ENCODE measurements around the gene INPP5E.

INPP5E gene

DNA sequence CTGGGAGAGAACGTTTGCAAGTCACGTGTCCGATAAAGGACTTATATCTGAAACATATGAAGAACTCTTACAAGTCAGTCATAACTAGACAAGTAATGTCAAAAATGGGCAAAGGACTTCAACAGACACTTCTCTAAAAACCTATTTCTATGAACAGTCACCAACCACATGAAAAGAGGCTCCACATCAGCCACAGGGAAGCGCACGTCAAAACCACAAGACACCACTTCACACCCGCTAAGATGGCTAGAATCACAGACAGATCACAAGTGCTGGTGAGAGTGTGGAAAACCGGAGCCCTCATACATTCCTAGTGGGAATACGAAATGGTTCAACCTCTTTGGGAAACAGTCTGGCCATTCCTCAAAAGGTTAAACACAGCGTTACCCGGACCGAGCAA lies 54.6 kb downstream of the INPP5E start:
- Histone ChIP-seq H3K4me3 (ENCODE audit: low read depth in 1 of 2, low read length in 2 of 2) (no peak overlapping the region), H3K36me3 (ENCODE audit: control insufficient read depth in 1 of 2, insufficient read depth in 2 of 2, low read length in 2 of 2) (peaks cover 52 to 78% of the 10 kb centered on the region in 2 donors), H3K27ac (ENCODE audit: low read depth, low read length) (no peak overlapping the region), H3K9me3 (ENCODE audit: control insufficient read depth in 1 of 2, low read length in 2 of 2) (no peaks in the 10 kb centered on the region), H3K9ac (ENCODE audit: low read depth in 1 of 2, low read length in 2 of 2) (no peak overlapping the region), H3K27me3 (ENCODE audit: control insufficient read depth in 1 of 2, insufficient read depth in 2 of 2, low read length in 2 of 2) (no peaks in the 10 kb centered on the region), H3K4me1 (ENCODE audit: control insufficient read depth in 1 of 2, insufficient read depth in 2 of 2, low read length in 2 of 2) (no peaks in the 10 kb centered on the region)

DNA sequence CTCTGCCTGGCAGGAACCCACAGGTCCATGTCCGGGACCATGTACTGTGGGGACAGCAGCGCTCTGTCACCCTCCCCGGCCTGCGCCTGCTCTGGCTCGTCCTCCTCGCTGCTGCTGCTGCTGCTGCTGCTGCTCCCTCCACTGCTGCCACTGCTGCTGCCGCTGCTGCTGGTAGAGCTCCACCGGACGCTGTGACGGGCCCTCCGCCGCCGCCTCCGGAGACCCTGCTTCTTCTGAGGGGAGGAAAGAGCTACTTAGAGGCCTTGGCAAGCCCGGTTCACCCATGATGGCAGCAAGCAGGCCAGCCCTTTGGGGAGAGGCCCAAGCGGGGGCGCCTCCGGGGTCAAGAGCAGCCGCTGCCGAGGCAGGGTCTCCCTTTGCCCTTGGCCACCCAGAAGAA lies 56.2 kb downstream of the INPP5E start:
- Histone ChIP-seq H3K27ac (ENCODE audit: low read depth, low read length) (no peak overlapping the region), H3K4me1 (ENCODE audit: control insufficient read depth in 1 of 2, insufficient read depth in 2 of 2, low read length in 2 of 2) (no peaks in the 10 kb centered on the region), H3K9ac (ENCODE audit: low read depth in 1 of 2, low read length in 2 of 2) (no peak overlapping the region), H3K36me3 (ENCODE audit: control insufficient read depth in 1 of 2, insufficient read depth in 2 of 2, low read length in 2 of 2) (peaks cover 47 to 73% of the 10 kb centered on the region in 2 donors), H3K9me3 (ENCODE audit: control insufficient read depth in 1 of 2, low read length in 2 of 2) (no peaks in the 10 kb centered on the region), H3K27me3 (ENCODE audit: control insufficient read depth in 1 of 2, insufficient read depth in 2 of 2, low read length in 2 of 2) (no peaks in the 10 kb centered on the region), H3K4me3 (ENCODE audit: low read depth in 1 of 2, low read length in 2 of 2) (no peak overlapping the region)

DNA sequence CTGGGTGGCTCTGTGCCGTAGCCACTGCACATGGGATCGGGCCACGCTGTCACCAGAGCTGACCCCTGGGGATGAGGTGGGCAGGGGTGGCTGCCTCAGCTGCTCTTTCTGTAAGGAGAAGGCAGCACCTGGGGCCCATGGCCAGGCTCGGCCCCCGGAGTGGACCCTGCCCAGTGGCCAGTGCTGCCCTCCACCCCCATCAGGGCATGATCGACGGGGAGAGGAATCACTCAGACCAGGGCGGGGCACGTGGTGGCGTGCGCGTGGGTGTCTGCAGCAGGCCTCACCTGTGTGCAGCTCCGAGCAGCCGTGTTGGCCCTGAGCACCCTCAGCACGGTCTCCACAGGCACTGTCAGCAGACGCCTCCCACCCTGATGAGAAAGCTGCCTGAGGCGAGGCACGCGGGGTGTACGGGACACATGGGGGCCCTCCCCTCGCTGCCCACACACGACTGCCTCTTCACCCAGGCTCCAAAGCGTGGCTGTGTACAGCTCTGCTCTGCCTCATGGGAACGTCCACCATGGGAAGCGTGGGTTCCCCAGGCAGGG lies 57.6 kb downstream of the INPP5E start:
- no peaks in the 10 kb centered on the region for H3K9me3 ChIP-seq (ENCODE audit: control insufficient read depth in 1 of 2, low read length in 2 of 2)
- H3K4me3 ChIP-seq (ENCODE audit: low read depth in 1 of 2, low read length in 2 of 2): no peak overlapping the region
- peaks cover 37 to 59% of the 10 kb centered on the region in 2 donors for H3K36me3 ChIP-seq (ENCODE audit: control insufficient read depth in 1 of 2, insufficient read depth in 2 of 2, low read length in 2 of 2)
- H3K27ac ChIP-seq (ENCODE audit: low read depth, low read length): no peak overlapping the region
- no peaks in the 10 kb centered on the region for H3K4me1 ChIP-seq (ENCODE audit: control insufficient read depth in 1 of 2, insufficient read depth in 2 of 2, low read length in 2 of 2)
- H3K27me3 ChIP-seq (ENCODE audit: control insufficient read depth in 1 of 2, insufficient read depth in 2 of 2, low read length in 2 of 2): no peaks in the 10 kb centered on the region
- no peak overlapping the region for H3K9ac ChIP-seq (ENCODE audit: low read depth in 1 of 2, low read length in 2 of 2)

DNA sequence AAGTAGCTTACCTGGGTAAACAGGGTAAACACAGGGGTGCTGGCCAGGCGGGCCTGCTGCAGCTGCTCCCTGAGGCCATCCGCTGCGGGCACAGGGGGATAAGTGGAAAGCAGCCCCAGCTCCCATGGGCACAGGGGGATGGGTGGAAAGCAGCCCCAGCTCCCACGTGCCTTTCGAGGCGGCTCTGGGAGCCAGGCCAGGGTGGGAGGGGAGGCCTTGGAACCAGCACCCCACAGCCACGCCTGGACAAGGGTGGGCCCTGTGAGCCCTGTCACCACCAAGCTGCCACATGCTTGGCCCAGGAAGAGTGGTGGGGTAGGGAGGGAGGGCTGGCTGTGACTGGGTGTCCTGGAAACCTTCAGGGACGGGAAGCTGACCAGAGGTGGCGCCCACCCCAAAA lies 58.3 kb downstream of the INPP5E start:
- no peaks in the 10 kb centered on the region for H3K9me3 ChIP-seq (ENCODE audit: control insufficient read depth in 1 of 2, low read length in 2 of 2)
- no peak overlapping the region for H3K27ac ChIP-seq (ENCODE audit: low read depth, low read length)
- H3K9ac ChIP-seq (ENCODE audit: low read depth in 1 of 2, low read length in 2 of 2): no peak overlapping the region
- H3K36me3 ChIP-seq (ENCODE audit: control insufficient read depth in 1 of 2, insufficient read depth in 2 of 2, low read length in 2 of 2): peaks cover 36 to 55% of the 10 kb centered on the region in 2 donors
- H3K4me1 ChIP-seq (ENCODE audit: control insufficient read depth in 1 of 2, insufficient read depth in 2 of 2, low read length in 2 of 2): no peaks in the 10 kb centered on the region
- H3K4me3 ChIP-seq (ENCODE audit: low read depth in 1 of 2, low read length in 2 of 2): no peak overlapping the region
- H3K27me3 ChIP-seq (ENCODE audit: control insufficient read depth in 1 of 2, insufficient read depth in 2 of 2, low read length in 2 of 2): no peaks in the 10 kb centered on the region

GRCh38 chr9:136380381-136380780 lies 59.3 kb downstream of the INPP5E start:
- H3K36me3 ChIP-seq (ENCODE audit: control insufficient read depth in 1 of 2, insufficient read depth in 2 of 2, low read length in 2 of 2): peaks cover 32 to 51% of the 10 kb centered on the region in 2 donors
- H3K27me3 ChIP-seq (ENCODE audit: control insufficient read depth in 1 of 2, insufficient read depth in 2 of 2, low read length in 2 of 2): no peaks in the 10 kb centered on the region

GRCh38 chr9:136379891-136380290 lies 59.8 kb downstream of the INPP5E start:
- Histone ChIP-seq H3K36me3 (ENCODE audit: control insufficient read depth in 1 of 2, insufficient read depth in 2 of 2, low read length in 2 of 2) (peaks cover 29 to 47% of the 10 kb centered on the region in 2 donors), H3K9ac (ENCODE audit: low read depth in 1 of 2, low read length in 2 of 2) (no peak overlapping the region), H3K4me1 (ENCODE audit: control insufficient read depth in 1 of 2, insufficient read depth in 2 of 2, low read length in 2 of 2) (no peaks in the 10 kb centered on the region), H3K27me3 (ENCODE audit: control insufficient read depth in 1 of 2, insufficient read depth in 2 of 2, low read length in 2 of 2) (no peaks in the 10 kb centered on the region), H3K9me3 (ENCODE audit: control insufficient read depth in 1 of 2, low read length in 2 of 2) (no peaks in the 10 kb centered on the region), H3K27ac (ENCODE audit: low read depth, low read length) (no peak overlapping the region), H3K4me3 (ENCODE audit: low read depth in 1 of 2, low read length in 2 of 2) (no peak overlapping the region)

More at GRCh38 chr9:136380381-136380780, 59.3 kb downstream of the INPP5E start:
- Histone ChIP-seq H3K9me3 (ENCODE audit: control insufficient read depth in 1 of 2, low read length in 2 of 2) (no peaks in the 10 kb centered on the region), H3K27ac (ENCODE audit: low read depth, low read length) (no peak overlapping the region), H3K9ac (ENCODE audit: low read depth in 1 of 2, low read length in 2 of 2) (no peak overlapping the region), H3K4me1 (ENCODE audit: control insufficient read depth in 1 of 2, insufficient read depth in 2 of 2, low read length in 2 of 2) (no peaks in the 10 kb centered on the region), H3K4me3 (ENCODE audit: low read depth in 1 of 2, low read length in 2 of 2) (no peak overlapping the region)

DNA sequence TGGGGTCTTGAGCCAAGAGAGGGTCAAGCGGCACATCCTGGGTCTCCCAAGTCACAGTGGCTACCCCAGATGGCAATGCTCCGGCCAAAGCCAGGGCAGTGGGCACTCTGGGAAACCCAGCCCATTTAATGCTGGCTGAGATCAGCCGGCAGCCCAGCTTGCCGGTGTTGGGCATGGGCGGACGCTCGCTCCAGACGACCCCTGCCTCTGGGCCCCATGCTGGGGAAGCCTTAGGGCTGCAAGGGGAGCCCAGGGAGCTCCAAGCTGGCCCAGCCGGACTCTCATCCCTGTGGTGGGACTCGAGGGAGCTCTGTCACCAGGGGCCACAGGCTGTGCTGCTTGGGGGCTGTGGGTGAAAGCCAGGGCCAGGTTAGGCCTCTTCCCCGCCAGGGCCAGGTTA lies 60.2 kb downstream of the INPP5E start:
- H3K9ac ChIP-seq (ENCODE audit: low read depth in 1 of 2, low read length in 2 of 2): no peak overlapping the region
- H3K9me3 ChIP-seq (ENCODE audit: control insufficient read depth in 1 of 2, low read length in 2 of 2): no peaks in the 10 kb centered on the region
- H3K4me3 ChIP-seq (ENCODE audit: low read depth in 1 of 2, low read length in 2 of 2): no peak overlapping the region
- H3K27me3 ChIP-seq (ENCODE audit: control insufficient read depth in 1 of 2, insufficient read depth in 2 of 2, low read length in 2 of 2): no peaks in the 10 kb centered on the region
- peaks cover 27 to 46% of the 10 kb centered on the region in 2 donors for H3K36me3 ChIP-seq (ENCODE audit: control insufficient read depth in 1 of 2, insufficient read depth in 2 of 2, low read length in 2 of 2)
- no peaks in the 10 kb centered on the region for H3K4me1 ChIP-seq (ENCODE audit: control insufficient read depth in 1 of 2, insufficient read depth in 2 of 2, low read length in 2 of 2)
- H3K27ac ChIP-seq (ENCODE audit: low read depth, low read length): no peak overlapping the region

GRCh38 chr9:136379003-136379287 lies 60.7 kb downstream of the INPP5E start:
- H3K9ac ChIP-seq (ENCODE audit: low read depth in 1 of 2, low read length in 2 of 2): no peak overlapping the region
- no peaks in the 10 kb centered on the region for H3K9me3 ChIP-seq (ENCODE audit: control insufficient read depth in 1 of 2, low read length in 2 of 2)
- H3K27me3 ChIP-seq (ENCODE audit: control insufficient read depth in 1 of 2, insufficient read depth in 2 of 2, low read length in 2 of 2): no peaks in the 10 kb centered on the region
- peaks cover 23 to 42% of the 10 kb centered on the region in 2 donors for H3K36me3 ChIP-seq (ENCODE audit: control insufficient read depth in 1 of 2, insufficient read depth in 2 of 2, low read length in 2 of 2)
- H3K4me3 ChIP-seq (ENCODE audit: low read depth in 1 of 2, low read length in 2 of 2): no peak overlapping the region
- no peaks in the 10 kb centered on the region for H3K4me1 ChIP-seq (ENCODE audit: control insufficient read depth in 1 of 2, insufficient read depth in 2 of 2, low read length in 2 of 2)
- H3K27ac ChIP-seq (ENCODE audit: low read depth, low read length): no peak overlapping the region
